ENCODE data around the gene PTPN14.
"Not testable (repeated sequence)": the region's sequence is repeated elsewhere in the genome, so short reads cannot be mapped to it uniquely, and the experiment has no call there.

The PTPN14 gene

DNA sequence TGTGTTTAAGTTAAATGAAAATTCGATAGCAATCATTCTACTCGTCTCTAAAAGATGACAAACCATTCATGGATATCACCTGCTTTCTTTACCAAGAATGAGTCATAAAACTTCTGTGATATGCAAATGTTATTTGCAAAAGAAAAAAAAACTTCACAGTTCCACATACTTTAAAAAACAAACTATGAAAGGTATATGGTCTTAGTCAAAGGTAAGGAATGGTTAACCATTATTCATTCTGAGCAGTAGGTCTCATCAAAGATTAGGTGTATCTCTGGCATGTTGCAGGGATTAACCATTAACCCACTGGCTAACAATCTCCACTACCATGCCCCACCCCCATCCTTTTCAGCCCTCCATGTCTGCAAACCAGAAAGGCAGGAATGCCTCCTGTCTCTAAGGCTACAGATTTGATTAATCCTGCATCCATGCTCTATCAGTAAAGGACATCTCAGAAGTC, 44.4 kb downstream of the PTPN14 start:
- DNase-seq = no peak

DNA sequence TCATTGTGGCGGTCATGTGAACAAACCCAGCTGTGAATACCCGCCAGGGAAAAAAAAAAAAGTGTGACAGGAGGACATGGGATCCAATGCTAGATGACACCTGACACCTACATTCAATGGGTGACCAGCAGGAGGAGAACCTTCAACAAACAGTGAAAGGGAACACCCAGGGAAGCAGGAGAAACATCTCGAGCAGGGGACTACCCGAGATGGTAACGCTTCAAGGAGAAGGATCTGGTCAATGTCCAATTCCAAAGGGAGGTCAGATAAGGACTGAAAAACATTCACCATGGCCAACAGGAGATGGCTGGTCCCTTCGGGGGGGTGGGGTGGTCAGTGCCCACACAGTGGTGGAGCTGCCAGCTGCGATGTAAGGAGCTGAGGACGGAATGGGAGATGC, 46.3 kb downstream of the PTPN14 start:
- DNase-seq = no peak

DNA sequence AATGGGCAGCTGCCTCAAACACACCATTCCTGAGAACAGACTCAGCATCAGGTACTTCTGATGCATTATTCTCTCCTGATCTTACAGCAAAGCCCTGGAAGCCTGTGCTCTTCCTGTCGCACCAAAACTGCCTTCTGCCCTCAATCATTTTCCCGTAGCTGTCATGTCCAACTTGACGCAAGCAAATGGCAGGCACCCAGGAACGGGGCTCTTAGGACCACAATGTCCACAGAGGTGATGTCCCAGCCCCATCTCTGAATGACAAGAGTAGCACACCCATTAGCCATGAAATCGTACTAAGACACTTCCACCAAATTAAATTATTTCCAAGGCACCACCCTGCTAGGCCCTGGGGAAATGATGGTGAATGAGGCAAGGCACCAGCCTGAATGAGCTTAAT, 47.1 kb downstream of the PTPN14 start:
- no peak for DNase-seq

DNA sequence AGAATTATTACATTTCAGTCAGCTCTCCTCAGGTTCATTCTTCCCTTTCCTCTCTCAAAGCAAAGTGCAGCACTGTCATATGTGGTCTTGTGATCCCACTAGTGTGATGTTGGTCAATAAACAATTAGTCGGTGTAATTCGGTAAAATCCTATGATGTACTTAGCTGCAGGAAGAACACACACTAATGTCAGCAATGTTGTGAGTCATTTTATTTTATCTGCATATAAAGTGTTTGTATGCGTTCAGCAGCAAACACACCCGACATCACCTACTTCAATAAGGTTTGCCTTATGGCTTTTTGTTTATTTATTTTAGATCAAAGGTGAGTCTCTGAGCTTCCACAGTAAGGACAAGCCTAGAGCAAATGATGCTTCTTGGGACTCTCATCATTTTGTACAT, 47.8 kb downstream of the PTPN14 start:
- DNase-seq = no peak

DNA sequence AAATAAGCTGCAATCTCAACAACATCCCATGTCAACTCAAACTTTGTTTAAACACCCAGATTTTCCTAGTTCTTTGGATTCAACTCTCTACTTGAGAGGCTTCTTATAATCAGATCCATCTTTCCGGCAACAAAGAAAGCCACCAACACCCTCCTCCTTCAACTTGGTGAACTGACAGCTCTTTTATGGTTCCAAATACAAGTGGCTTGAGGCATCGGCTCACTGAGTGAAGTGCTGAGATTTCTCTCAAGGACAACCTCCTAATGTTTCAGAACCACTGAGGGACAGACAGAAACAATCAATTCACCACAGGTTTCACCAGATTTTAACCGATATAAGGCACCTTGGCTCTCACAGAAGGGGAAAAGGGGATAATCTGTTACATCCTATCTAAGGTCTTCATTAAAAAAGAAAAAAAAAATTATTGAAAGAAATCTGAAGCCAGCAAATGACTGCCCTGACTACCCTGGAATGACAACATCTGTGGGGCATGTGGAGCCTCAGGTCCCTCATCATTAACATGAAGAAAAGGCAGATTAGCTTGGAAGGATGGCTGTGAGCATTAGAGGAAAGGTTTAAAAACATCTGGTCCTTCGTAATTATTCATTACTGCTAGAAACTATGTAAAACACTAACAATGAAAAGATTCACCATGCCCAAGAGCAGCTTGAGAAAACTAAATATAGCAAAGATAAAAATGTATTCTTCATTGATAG, 50.9 kb downstream of the PTPN14 start:
- DNase-seq = no peak

DNA sequence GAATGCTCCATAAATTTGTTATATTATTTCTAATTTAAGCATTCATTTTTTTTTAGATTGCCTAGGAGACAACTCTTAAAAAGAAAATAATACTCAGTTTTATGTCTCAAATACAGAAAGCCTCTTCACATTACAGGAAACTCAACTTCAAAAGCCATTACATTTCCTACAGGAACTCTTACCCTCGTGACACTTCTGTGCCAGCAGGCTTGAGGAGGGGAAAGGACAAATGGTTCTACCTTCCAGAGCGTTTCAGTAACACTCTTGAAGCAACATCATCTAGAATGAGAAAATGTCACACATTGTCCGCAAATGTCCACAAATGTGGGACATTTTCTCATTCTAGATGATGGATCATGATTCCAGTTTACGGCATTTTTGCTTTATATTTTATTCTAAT, 51.7 kb downstream of the PTPN14 start:
- no peak for DNase-seq

DNA sequence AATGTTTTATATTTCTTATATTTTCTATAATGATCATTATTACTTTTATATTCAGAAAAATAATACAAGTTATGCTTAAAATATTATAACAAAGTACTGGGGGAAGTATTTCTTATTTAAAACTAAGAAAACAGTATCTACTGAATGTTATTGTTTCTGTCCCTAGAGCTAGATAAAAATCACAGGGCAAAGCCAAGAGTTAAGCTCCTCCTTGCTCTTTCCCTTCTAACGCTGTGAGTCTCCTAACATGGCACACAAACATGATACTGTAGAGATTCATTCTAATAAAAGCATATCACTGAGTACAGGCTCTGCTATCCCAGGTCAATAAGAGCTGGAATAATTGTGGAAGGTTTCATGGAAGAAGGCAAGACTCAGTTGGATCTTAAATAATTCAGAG, 53.4 kb downstream of the PTPN14 start:
- DNase-seq = no peak

DNA sequence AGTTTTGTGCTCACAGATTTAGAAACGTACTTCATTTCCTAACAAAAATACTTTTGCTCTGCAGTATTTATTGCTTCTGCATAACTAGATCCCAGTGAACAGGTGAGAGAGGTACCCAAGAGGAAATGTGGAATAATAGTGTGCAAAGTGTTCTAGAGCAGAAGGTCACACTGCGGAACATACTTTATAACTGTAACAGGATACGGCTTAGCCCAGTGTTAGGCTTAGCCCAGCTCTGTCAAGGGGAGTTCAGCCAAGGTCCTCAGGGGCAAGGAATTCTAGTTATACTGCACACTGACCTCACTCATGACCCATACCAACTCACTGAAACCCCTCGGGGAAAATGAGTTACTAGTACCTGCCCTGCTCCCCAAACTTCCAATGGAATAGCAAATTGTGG, 55.3 kb downstream of the PTPN14 start:
- no peak for DNase-seq

DNA sequence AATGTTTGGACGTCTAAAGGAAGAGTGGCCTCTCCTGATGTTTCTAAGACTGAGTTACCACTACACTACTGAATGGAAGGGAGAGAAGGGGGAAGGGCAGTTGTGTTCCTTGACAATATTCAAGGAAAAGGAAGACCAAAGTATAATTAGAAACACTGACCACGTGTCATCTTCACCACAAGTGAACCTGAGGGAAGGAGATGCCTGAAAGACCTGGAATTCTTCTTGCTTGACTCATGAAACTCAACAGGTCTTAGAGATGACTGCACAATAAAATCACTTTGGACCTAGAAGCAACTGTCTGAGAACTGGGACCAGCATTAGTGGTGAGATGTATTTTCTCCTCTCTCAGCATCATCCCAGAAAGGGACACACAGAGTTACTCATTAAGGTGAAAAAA, 56.7 kb downstream of the PTPN14 start:
- DNase-seq = no peak

DNA sequence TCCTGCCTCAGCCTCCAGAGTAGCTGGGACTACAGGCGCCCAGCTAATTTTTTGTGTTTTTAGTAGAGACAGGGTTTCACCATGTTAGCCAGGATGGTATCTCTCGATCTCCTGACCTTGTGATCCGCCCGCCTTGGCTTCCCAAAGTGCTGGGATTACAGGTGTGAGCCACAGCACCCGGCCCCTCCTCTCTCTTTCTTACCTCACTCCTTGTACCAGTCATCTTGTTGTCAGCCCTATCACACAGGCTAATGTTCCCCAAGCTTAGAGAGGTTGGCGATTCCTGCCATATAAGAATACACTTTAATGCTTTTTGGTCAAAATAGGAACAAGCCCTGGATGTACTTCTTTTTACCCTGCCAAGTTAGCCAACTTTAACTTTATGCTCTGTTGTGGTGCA, 57.2 kb downstream of the PTPN14 start:
- not testable (repeated sequence) for DNase-seq

DNA sequence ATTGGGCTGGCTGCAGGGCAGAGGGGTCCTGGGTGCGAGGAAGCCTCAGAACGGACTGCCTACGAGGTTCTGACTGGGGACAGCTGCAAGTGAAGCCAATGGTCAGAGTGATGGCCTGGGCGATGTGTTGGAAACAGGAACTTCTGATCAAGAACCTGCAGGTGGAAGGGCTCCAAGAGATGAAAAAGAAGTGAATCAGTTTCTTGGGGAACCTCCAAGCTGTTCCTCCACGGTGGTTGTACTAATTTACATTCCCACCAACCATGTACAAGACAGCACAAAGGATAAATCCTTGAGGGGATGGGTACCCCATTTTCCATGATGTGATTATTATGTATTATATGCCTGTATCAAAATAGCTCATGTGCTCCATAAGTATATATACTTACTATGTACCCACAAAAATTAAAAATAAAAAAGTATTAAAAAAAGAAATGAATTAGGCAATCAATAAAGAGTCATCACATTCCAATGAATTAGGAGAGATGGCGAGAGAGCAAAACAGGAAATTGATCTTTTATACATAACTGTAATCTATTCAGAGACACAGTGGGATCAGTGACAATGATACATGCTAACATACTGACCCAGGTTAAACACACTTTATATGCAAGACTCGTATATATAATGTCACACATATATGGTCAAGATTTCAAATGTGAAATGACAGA, 58.1 kb downstream of the PTPN14 start:
- DNase-seq = no peak

DNA sequence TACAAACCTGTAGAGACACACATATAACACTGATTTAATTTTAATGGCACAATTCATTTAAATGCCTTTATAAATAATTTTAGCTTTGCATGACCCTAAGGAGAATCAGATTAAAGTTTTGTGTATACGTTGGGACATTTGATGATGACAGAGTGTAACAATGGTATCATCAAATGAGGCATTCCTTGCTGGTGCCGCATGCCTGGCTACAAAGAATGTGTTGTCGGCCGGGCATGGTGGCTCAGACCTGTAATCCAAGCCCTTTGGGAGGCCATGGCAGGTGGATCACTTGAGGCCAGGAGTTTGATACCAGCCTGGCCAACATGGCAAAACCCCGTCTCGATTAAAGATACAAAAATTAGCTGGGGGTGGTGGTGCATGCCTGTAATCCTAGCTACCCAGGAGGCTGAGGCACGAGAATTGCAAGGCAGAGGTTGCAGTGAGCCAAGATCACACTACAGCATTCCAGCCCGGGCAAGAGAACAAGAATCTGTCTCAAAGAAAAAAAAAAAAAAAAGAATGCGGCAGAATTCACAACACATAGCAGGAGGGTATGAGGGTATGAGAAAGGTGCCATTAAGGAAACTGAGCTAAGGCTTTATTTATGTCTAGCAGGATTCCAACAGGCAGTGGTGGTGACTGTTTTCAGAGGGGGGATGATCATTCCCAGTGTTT, 58.9 kb downstream of the PTPN14 start:
- DNase-seq = no peak

DNA sequence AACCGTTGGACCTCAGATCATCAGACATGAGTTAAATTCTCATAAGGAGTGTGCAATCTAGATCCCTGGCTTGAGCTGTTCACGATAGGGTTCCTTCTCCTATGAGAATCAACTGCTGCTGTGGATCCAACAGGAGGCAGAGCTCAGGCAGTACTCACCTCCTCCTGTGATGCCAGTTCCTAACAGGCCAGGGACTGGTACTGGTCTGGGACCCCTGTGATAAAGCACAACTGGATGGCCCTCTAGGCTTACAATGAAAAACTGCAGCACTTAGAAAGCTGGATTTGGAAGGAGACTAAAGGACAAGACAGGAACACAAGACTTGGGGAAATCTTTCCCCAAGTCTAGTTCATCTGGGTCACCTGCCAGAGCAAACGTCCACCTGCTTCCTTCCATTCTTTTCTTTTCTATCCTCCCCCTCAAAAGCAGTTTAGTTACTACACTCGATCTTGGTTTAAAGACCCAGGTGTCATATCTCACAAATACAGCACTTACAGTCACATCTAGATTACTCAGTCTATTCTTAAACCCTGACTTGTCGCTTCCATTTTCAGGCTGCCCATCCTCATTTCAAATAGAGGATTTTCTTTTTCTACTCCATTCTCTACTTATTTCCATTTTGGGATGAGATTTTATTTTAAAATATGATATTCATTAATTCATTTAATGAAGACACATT, 59.8 kb downstream of the PTPN14 start:
- no peak for DNase-seq

DNA sequence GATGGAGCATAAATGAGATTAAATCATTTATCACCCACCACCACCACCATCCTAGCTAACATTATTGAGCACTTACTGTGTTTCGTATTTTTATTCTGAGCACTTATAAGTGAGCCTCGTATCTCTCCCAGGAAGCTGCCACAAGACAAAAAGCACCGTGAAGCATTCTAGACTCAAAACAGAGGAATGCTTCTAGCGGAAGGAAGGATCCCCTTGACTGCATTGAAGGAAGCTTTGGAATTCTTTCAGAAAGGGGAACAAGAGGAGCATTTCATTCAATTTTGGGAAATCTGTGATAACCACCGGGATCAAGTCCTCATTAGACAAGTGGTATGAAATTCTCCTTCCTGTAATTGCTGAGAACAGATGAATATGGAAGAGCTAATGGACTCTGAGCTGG, 66.3 kb downstream of the PTPN14 start:
- no peak for DNase-seq

DNA sequence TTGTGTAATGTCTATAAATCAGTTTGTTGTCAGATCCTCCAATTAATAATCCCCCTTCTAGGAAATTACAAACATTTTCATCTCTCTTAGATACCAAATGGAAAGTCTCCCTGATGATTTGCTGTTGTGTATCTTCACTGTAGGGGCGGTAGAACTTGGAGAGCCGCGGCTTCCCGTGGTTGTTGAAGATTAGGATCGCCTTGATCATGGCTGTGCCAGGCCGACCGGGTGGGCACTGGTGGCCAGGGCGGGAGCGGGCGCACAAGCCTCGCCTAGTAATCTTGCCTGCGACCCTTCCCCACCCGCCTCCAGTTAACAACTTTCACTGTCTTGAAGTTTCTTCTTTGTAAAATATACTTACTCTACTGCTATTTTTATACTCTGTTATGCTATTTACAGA, 68.2 kb downstream of the PTPN14 start:
- DNase-seq = not testable (repeated sequence)

DNA sequence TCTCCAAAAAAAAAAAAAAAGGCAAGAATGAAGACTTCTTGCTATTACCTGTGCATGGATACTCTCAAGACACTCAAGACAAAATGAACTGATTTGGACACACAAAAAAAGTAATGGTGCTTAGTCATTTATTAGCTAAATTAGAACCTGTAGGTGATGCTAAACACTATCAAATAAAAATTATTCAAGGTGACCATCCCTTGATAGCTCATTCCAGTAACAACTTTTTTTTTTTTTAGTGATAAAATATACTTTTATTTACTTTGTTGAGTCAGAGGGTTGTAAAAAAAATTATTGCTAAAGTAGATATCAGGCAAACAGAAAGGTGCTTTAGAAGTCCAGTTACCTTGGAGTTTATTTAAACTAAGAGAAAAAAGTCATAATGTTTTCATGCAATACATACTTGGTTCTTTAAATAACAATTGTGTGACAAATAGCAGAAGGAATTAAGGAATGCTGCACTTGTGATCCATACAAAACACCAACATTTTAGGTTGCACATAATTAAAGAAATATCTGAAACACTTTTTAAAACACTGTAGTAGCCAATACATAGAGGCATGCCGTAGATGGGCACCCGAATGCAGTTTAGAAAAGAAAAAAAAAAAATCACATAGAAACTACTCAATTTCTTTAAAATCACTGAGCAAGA, 69.3 kb downstream of the PTPN14 start:
- not testable (repeated sequence) for DNase-seq

DNA sequence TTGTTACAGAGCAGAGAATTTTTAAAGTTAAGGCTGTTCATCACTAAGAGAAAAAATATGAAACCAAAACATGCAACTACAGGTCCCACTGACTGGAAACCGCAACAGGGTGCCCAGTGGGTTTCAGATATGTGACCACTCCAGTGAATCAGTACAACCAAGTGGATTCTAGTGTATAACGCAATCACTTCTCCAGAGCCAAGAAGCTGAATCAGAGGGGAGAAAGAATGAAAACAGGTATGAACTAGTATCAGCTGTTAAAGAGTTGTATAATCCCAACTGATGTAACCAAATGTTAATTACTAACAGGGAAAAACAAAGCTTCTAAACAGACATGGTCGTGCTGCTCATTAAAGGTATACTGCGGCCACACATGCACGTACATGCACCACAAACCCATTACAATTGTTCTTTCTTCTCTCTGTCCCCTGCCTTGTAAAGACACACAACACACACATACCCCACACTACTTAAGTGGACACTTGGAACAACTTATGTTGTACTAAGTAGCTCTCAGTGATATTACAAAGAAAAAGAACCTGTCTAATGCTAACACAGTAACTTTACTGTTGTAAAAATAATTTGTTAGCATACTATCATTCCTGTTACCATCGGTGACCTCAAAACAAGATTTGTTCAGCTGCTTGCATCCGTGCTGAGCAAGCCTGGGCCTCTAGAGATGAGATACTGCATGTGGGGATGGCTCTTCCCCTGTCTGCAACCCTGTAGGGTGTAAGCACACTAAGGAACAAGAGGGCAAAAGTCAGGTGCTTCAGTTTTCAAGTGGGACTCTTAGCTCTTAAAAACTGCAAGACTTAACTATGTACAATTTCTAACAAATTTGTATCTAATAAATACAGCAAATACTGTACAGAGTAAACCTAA, 74.2 kb downstream of the PTPN14 start:
- DNase-seq = no peak

DNA sequence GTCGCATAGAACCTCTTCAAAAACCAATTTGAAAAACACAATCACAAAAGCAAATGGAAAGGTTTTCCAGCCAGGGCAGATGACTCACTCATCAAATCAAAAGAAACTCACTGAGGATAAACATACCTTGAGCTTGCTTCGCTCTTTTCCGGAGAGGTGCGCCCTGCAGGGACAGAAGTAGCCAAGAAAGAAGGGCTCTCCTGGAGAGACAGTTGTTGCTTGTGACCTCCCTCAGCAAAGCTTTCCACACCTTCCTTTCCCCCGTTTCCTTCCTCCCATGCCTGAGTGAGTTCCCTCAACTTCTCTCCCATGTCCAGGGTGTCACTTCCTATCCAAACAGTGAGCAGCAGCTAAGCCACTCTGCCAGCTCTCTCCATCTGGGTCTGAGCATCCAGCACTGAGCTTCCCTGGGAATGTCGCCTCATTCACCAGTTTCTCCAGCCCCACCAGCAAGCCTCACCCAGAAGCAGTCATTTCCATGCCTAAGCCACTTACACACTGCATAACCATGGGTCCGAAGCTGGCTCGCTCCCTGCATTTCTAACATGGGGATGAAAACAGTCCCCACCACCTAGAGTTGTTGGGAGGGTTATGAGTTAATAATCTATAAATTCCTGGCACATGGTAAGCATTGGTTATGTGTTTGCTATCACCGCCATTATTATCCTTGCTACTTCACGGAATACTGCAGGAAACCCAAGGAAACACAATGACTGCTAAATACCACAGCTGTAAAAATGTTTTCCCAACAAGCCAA, 75.0 kb downstream of the PTPN14 start:
- DNase-seq = no peak

DNA sequence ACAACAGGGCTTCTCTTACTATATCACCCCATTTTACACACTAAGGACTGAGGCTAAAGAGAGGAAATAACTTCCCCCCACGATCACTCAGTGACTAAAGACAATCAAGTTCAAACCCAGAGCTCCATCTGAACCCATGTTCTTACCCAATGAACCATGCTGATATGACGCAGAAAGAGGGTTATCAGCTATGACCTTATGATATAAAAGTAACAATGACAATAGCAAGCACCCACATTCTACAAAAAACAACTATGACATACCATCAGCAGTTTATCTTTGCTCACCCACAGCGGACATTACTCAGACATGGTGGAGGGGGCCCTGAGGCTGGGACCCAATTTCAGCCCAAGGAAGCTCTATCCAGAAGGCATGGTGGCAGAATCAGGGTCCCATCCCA, 75.7 kb downstream of the PTPN14 start:
- DNase-seq = no peak

DNA sequence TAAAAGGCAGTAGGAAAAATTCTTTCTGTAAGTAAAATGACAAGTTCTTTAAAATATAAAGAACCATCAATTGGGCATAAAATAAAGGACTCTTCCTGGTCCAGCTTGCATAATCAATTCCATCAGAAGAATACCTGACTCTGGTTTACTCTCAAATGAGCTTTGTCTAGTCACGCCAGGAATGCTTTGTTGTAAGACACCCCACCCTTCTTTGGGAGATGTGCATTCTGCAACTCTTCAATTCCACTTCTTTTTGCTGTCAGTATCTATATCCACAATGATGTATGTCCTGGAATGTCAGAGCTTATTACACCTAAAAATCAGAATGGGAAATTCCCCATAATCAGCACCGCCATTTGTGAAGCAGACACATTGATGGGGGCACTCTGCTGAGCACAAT, 76.1 kb downstream of the PTPN14 start:
- no peak for DNase-seq

DNA sequence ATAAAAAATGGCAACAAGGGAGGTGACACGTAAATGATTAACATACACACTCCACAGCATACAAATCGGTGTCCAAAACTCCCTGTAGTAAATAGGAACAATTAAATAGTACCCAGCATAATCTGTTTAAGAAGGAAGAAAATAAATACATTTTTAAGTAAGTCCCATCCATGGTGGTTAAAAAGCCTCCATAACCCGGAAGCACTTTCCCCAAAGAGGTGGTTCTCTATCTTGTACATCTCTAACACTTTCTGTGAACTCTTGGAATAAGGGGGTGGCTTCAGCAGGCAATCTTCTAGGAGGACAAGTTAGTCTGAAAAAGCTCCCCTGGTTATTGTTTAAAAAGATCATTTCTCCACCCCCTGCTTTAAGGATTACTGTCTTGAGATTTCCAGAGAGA, 76.9 kb downstream of the PTPN14 start:
- no peak for DNase-seq
